Stimulated activated naive CD4-positive, alpha-beta T cell treated with Interleukin-2 at 50 U/mL for 16 hours (primary cell): ENCODE measurements around the gene CYB561D2.

Experiments used
- DNase-seq: peaks from one replicate; lab custom pipeline; 2025; lab: John Stamatoyannopoulos, UW

CYB561D2 gene

GRCh38 chr3:50341996-50342650 lies 8.5 kb upstream of the CYB561D2 start:
- DNase-seq = no peak

DNA sequence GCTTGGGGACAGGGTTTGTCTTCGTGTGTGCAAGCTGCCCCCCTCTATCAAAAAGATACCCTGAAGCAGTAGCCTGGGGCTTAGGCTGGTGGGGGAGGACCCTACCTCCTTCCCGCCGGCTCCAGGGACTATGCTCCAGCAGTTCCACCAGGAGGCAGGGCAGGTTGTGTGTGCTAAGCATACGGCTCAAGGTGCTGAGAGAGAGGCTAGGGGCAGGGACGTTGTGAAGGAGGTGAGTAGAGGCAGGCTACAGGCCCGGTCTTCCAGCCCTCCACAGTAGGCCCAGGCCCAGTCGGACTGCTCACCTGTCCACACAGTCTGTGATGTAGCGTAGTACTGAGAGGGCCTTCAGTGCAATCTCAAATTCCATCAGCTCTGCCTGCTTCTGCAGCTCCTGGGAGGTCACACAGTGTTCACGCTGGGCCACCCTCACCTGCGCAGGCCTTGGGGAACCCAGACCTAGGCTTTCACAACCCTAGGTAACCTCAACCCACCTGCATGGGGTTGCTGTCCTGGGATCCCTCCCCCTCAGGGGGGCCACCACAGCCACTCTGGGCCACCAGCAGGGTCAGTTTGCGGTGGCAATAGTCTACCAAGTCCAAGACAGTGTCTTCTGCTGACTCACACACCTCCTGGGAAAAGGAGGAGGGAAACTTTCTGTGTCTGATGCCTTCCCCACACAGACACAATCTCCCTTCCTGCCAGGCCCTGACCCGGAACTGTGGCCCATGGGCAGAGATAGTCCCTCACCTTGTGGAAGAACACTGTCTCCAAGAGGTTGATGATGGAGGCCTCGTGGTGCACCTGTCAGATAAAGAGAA lies 7.6 kb upstream of the CYB561D2 start:
- no peak for DNase-seq

DNA sequence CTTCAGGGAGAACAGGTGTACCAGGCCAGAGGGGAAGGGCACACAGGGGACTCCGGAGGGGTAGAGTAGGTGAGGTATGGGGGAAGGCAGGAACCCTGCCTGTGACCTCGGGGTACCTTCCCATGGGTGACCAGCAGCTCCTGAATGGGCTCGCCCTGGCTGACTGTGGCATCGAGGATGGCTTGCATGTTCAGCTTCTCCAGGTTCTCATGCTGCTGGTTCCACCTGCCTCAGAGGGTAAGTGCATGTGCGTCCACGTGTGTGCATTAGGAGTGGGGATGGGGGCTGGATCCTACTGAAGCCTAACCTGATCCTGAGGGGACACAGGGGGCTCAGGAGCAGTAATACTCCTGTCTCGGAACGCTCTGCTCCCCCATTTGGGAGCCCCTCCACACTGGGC lies 5.7 kb upstream of the CYB561D2 start:
- no peak for DNase-seq

GRCh38 chr3:50345586-50346234 lies 5.0 kb upstream of the CYB561D2 start, which contains the start of gene ZMYND10:
TSS of gene ZMYND10 (minus strand) at chr3:50345732. CDS start at chr3:50345579, 153 bp downstream.
- DNase-seq = peak; percentile 61

GRCh38 chr3:50347187-50347813 lies 3.4 kb upstream of the CYB561D2 start:
- DNase-seq = peak; percentile 71

GRCh38 chr3:50350213-50350526 lies 492 bp upstream of the CYB561D2 start:
- DNase-seq = no peak

DNA sequence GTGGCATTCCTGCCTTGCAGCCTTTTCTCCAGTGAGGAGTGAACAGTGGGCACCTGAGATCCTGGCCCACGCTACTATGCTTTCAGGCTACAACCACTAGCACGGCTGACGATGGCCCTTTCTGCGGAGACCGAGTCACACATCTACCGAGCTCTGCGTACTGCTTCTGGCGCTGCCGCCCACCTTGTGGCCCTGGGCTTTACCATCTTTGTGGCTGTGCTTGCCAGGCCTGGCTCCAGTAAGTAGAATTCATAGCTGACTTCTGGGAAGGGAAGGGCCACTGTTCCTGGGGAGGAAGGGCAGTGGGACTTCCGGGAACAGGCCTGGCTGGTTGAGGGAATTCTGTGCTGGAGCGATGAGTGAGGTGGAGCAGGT lies 648 bp downstream of the CYB561D2 start:
- DNase-seq = no peak

DNA sequence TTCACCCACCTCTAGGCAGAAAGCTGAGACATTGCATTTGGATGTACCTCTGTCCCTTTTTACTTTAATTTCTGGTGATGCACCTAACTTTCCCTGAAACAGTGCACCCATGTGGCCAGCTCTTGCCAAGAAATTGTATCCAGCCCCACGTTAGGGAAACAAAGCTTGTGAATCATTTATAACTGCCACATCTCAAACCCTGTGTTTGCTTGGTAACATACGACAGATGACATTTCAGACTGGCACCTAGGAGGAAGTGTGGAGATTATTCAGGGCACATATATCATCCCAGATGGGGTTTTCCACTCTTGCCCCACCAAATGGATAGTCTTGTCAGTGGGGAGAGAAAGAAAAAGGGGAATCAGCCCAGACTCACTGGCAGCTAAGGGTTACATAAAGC lies 2.1 kb downstream of the CYB561D2 start:
- no peak for DNase-seq

DNA sequence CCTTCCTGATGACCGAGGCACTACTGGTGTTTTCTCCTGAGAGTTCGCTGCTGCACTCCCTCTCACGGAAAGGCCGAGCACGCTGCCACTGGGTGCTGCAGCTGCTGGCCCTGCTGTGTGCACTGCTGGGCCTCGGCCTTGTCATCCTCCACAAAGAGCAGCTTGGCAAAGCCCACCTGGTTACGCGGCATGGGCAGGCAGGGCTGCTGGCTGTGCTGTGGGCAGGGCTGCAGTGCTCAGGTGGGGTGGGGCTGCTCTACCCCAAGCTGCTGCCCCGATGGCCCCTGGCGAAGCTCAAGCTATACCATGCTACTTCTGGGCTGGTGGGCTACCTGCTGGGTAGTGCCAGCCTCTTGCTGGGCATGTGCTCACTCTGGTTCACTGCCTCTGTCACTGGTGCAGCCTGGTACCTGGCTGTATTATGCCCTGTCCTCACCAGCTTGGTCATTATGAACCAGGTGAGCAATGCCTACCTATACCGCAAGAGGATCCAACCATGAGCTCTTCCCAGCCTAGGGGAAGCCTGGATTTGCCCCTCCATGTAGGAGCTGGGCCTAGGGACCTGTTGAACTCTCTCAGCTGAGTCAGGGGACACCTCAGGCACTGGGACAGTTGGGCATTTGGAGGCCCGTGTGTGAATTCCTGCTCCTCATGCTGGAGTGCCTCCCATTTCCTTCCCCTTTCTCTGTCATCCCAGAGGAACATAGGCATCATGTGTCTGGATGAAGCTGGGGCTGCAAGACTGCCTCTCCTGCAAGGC lies 2.8 kb downstream of the CYB561D2 start:
- DNase-seq = no peak

- no peak for DNase-seq
Observed at GRCh38 chr3:50354186-50354764, 3.6 kb downstream of the CYB561D2 start.

DNA sequence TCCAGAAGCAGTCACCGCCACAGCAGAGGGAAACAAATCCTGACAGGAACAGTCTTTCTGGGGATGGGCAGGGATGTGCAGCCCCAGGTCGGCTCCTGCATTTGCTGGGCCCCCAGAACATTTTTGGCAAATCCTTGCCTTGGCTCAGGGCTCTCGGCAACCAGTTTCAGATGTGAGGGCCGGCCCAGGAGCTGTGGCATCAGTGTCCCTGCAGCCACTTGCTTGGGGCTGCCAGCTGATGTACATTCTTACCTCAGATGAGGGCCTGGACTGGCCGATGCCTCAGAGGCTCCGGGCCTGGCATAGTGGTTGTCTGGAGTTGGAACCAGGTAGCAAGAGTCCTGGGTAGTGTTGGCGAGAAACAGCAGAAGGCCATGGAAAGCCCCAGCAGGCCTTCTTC lies 4.2 kb downstream of the CYB561D2 start:
- DNase-seq = no peak

GRCh38 chr3:50355829-50356552 lies 5.3 kb downstream of the CYB561D2 start:
- DNase-seq = no peak

GRCh38 chr3:50356553-50356952 lies 5.9 kb downstream of the CYB561D2 start:
- no peak for DNase-seq

GRCh38 chr3:50357481-50357880 lies 6.8 kb downstream of the CYB561D2 start:
- DNase-seq = no peak

DNA sequence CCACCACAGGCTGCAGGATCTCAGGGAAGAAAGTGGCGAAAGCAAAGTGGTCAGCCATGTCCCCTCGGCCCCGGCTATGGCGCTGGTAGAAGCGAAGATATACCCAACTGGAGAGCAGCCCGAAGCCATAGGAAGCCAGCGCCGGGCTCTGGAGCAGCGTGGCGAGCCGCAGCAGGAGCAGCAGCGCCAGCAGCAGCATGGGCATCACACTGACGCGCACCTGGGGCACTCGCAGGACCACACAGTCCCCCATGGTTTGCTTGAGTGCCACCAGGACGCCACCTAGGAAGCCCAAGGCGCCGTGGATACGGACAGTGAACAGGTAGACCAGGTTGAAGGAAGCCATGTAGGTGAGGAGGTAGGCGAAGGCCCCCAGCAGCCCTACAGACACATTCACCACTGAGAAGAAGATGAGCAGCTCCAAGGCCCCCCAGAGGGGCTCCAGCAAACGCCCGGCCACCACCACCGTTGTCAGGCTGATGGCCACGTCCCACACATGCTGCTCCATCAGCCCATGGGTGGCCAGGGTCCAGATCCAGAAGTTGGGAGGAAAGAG lies 7.8 kb downstream of the CYB561D2 start:
- no peak for DNase-seq

GRCh38 chr3:50358911-50359759 lies 8.5 kb downstream of the CYB561D2 start, which contains the start of gene TMEM115:
TSS of gene TMEM115 (minus strand) at chr3:50359521. CDS start at chr3:50359063, 458 bp downstream.
- peak; percentile 96 for DNase-seq

GRCh38 chr3:50359760-50360110 lies 9.1 kb downstream of the CYB561D2 start:
- no peak for DNase-seq

DNA sequence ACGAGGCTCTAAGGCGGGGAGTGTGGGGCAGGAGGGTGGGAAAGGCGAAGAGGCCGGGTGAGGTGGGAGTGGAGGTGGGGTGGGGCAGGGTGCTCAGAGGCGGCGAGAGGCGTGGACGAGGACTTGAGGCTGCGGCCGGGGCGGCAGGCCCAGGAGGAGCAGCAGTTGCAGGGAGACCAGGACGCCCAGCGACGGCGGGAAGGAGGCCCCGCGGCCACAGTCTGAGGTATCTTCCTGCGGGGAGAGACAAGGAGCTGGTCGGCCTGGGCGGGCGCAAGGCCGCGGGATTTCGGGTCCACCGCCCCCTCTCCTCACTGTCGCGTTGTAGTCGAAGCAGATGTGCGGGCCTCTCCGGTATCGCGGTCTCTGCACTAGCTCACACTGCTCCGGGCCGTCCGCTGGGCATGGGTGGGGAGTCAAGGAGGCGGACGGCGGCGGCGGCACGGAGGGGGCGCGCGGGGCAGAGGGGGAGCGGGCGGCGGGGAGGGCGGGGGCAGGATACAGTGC lies 14.0 kb downstream of the CYB561D2 start:
- no peak for DNase-seq

GRCh38 chr3:50365080-50365841 lies 14.6 kb downstream of the CYB561D2 start:
- peak; percentile 94 for DNase-seq
